Measurements from ENCODE around the gene ZSWIM3. TPM values are rescaled to one million over a fixed set of nuclear protein-coding genes. Genes with fewer than 3 reads are reported as not detected.

Gene ZSWIM3
- total and polyA plus RNA-seq, 2 of the 8 experiments (the other 6 are each of a cell fraction or from before 2014, with no cell fraction given) = 5.5 to 6.9 TPM

- peaks cover 8 to 18% (median 16%) of the 10 kb centered on the region in 4 experiments for H3K36me3 ChIP-seq (ENCODE audit: control insufficient read depth in 2 of 4, insufficient read depth in 4 of 4, low read length in 3 of 4)
- no peak overlapping the region for H2BK15ac ChIP-seq (ENCODE audit: low read length)
- H4K8ac ChIP-seq (ENCODE audit: extremely low read depth, insufficient read depth, low read length) = 0 out of 2 replicates have a peak overlapping the region, but pooled peaks have one; percentile 35
- no peak overlapping the region for H3K56ac ChIP-seq (replicated peaks; ENCODE audit: insufficient read length, low read depth, low read length)
- no peaks in the 10 kb centered on the region for H3K27me3 ChIP-seq (replicated peaks in 1 of 4; ENCODE audit: control insufficient read depth in 3 of 4, extremely low read depth in 1 of 4, insufficient read depth in 3 of 4, low read length in 3 of 4)
- 94% methylated on average over 19 of the region's 19 CpGs; no CpG with 5 or more reads in 1 of the 2 experiments for WGBS, 2 experiments (ENCODE audit: extremely low coverage in 1 of 2, insufficient coverage in 1 of 2, insufficient read length in 1 of 2, insufficient replicate concordance in 2 of 2, low coverage in 1 of 2, low lambda C conversion rate in 2 of 2, missing lambda C conversion rate in 1 of 2)
- no peak for TF ChIP-seq TBP (IDR thresholded peaks at IDR 0.05; ENCODE audit: low read depth, low read length)
- TF ChIP-seq KDM1A (IDR thresholded peaks at IDR 0.05; ENCODE audit: borderline replicate concordance, low read length) = no peak
- no peak for TF ChIP-seq ATF3 (IDR thresholded peaks at IDR 0.05; ENCODE audit: insufficient read depth, low read depth, low read length)
- TF ChIP-seq ZNF274 (IDR thresholded peaks at IDR 0.05; ENCODE audit: borderline replicate concordance, extremely low read depth, low read length) = no peak
- no peak for TF ChIP-seq TAF7 (optimal IDR thresholded peaks at IDR 0.05; ENCODE audit: borderline replicate concordance, low read depth, low read length)
- TF ChIP-seq MAFK (IDR thresholded peaks at IDR 0.05; ENCODE audit: low read depth, low read length) = no peak
- TF ChIP-seq CREB1 (IDR thresholded peaks at IDR 0.05) = no peak
- TF ChIP-seq GABPA (IDR thresholded peaks at IDR 0.05; ENCODE audit: borderline replicate concordance, insufficient read depth, low read length) = no peak
- no peak for TF ChIP-seq BCL11A (IDR thresholded peaks at IDR 0.05; ENCODE audit: low read depth in 2 of 2, low read length in 2 of 2)
- no peak for TF ChIP-seq POLR2A (IDR thresholded peaks at IDR 0.05; ENCODE audit: control extremely low read depth in 1 of 2, low read depth in 2 of 2, low read length in 2 of 2)
- TF ChIP-seq NRF1 (IDR thresholded peaks at IDR 0.05; ENCODE audit: low read depth, low read length) = no peak
- no peak for TF ChIP-seq CHD2 (IDR thresholded peaks at IDR 0.05; ENCODE audit: low read length)
- no peak for TF ChIP-seq SP4 (IDR thresholded peaks at IDR 0.05; ENCODE audit: low read length)
- ChIA-PET CTCF (ENCODE audit: partially characterized antibody) (interaction anchor here (1.0 kb wide), 1 partner anchor 65 kb away, joined by 3 read pairs; no protein-coding TSS in a partner anchor), POLR2A (ENCODE audit: partially characterized antibody) (interaction anchor here (0.6 to 1.7 kb wide), 9 partner anchors 9 to 62 kb away, joined by 3 to 8 read pairs (median 4); partner anchors contain the start of gene PCIF1)
- H3K14ac ChIP-seq (ENCODE audit: insufficient read length) = no peak overlapping the region
- H2BK120ac ChIP-seq (replicated peaks; ENCODE audit: low read depth, low read length) = no peak overlapping the region
- no peak overlapping the region for H3K4ac ChIP-seq (replicated peaks; ENCODE audit: insufficient read length, low read depth, low read length)
- FAIRE-seq (no peak), DNase-seq (ENCODE audit: low read depth in 1 of 2, low spot score in 2 of 2) (no peak)
- H4K20me1 ChIP-seq (replicated peaks in 1 of 2; ENCODE audit: control insufficient read depth in 1 of 2, insufficient read depth in 2 of 2, low read length in 2 of 2) = peaks cover 0 to 7% of the 10 kb centered on the region in 2 experiments
- H2BK5ac ChIP-seq (ENCODE audit: low read depth, low read length) = no peak overlapping the region
- peaks cover 0 to 17% of the 10 kb centered on the region in 2 experiments; a peak in 1 of 4 replicates for H3K79me2 ChIP-seq (ENCODE audit: control insufficient read depth in 1 of 2, insufficient read depth in 2 of 2, low read length in 2 of 2)
- no peak overlapping the region for H2AK5ac ChIP-seq (ENCODE audit: low read depth, low read length)
- H3K4me3 ChIP-seq (ENCODE audit: extremely low read depth in 1 of 4, insufficient read depth in 2 of 4, low read depth in 3 of 4, low read length in 4 of 4) = no peak overlapping the region
- no peak overlapping the region for H4K5ac ChIP-seq (ENCODE audit: insufficient read length, low read depth, low read length)
- no peak overlapping the region for H3K18ac ChIP-seq (ENCODE audit: extremely low read depth, low read length)
- H3K9ac ChIP-seq (replicated peaks in 1 of 4; ENCODE audit: extremely low read depth in 1 of 4, low read depth in 3 of 4, low read length in 3 of 4) = no peak overlapping the region
- H2BK12ac ChIP-seq (ENCODE audit: low read depth, low read length) = no peak overlapping the region
- H3K23me2 ChIP-seq (ENCODE audit: low read depth, low read length) = peaks cover 13% of the 10 kb centered on the region; the same call in 1 of the 2 replicates
- H3K4me2 ChIP-seq (ENCODE audit: insufficient read depth in 1 of 2, low read depth in 2 of 2, low read length in 2 of 2) = no peak overlapping the region
- H3K23ac ChIP-seq (ENCODE audit: insufficient read length) = no peak overlapping the region
- H3K4me1 ChIP-seq (replicated peaks in 1 of 4; ENCODE audit: control insufficient read depth in 3 of 4, insufficient read depth in 4 of 4, low read length in 3 of 4) = peaks cover 0 to 7% (median 4%) of the 10 kb centered on the region in 4 experiments; a peak in 6 of 7 replicates
- peaks cover 3% of the 10 kb centered on the region; the same call in 1 of the 2 replicates for H3K79me1 ChIP-seq (ENCODE audit: low read depth, low read length)
- no peak overlapping the region for H4K91ac ChIP-seq (replicated peaks; ENCODE audit: insufficient read length, low read length)
- no peak overlapping the region for H2BK20ac ChIP-seq (ENCODE audit: low read length)
- H3K9me3 ChIP-seq (ENCODE audit: insufficient read depth in 2 of 2, low read depth in 1 of 2, low read length in 1 of 2) = no peaks in the 10 kb centered on the region
- no peak overlapping the region for H3K27ac ChIP-seq (ENCODE audit: low read depth, low read length)
- no peak overlapping the region for H2AFZ ChIP-seq (ENCODE audit: low read length)
Observed at GRCh38 chr20:45886590-45887345, 29.4 kb downstream of the ZSWIM3 start.
